ENCODE data around the gene KIAA2012.
"Not testable (repeated sequence)": the region's sequence is repeated elsewhere in the genome, so short reads cannot be mapped to it uniquely, and the experiment has no call there.

Gene KIAA2012

GRCh38 chr2:202204855-202205254 is 131.8 kb downstream of the KIAA2012 start:
- Histone ChIP-seq H3K9me3 (ENCODE audit: control insufficient read depth, low read length) (no peaks in the 10 kb centered on the region), H3K4me1 (ENCODE audit: control insufficient read depth, insufficient read depth, low read length) (no peaks in the 10 kb centered on the region), H3K27me3 (replicated peaks; ENCODE audit: control insufficient read depth, insufficient read depth, low read length) (no peaks in the 10 kb centered on the region), H3K4me3 (ENCODE audit: low read length) (no peak overlapping the region), H3K9ac (ENCODE audit: low read length) (no peak overlapping the region), H3K36me3 (ENCODE audit: control insufficient read depth, insufficient read depth, low read length, severe bottlenecking) (peaks cover 34% of the 10 kb centered on the region)
- DNase-seq (ENCODE audit: low read depth): no peak

- no peaks in the 10 kb centered on the region for H3K4me1 ChIP-seq (ENCODE audit: control insufficient read depth, insufficient read depth, low read length)
- H3K9me3 ChIP-seq (ENCODE audit: control insufficient read depth, low read length): no peaks in the 10 kb centered on the region
- H3K36me3 ChIP-seq (ENCODE audit: control insufficient read depth, insufficient read depth, low read length, severe bottlenecking): peaks cover 45% of the 10 kb centered on the region
- no peaks in the 10 kb centered on the region for H3K27me3 ChIP-seq (replicated peaks; ENCODE audit: control insufficient read depth, insufficient read depth, low read length)
- H3K4me3 ChIP-seq (ENCODE audit: low read length): no peak overlapping the region
- H3K9ac ChIP-seq (ENCODE audit: low read length): no peak overlapping the region
- DNase-seq (ENCODE audit: low read depth): no peak
Observed at GRCh38 chr2:202208526-202208925, 135.5 kb downstream of the KIAA2012 start.

GRCh38 chr2:202215179-202215578 is 142.1 kb downstream of the KIAA2012 start:
- Histone ChIP-seq H3K9me3 (ENCODE audit: control insufficient read depth, low read length) (no peaks in the 10 kb centered on the region), H3K27me3 (replicated peaks; ENCODE audit: control insufficient read depth, insufficient read depth, low read length) (no peaks in the 10 kb centered on the region), H3K36me3 (ENCODE audit: control insufficient read depth, insufficient read depth, low read length, severe bottlenecking) (peaks cover 34% of the 10 kb centered on the region), H3K4me3 (ENCODE audit: low read length) (no peak overlapping the region), H3K9ac (ENCODE audit: low read length) (no peak overlapping the region), H3K4me1 (ENCODE audit: control insufficient read depth, insufficient read depth, low read length) (peaks cover 6% of the 10 kb centered on the region)
- peak; percentile 21 for DNase-seq (ENCODE audit: low read depth)

- Histone ChIP-seq H3K9ac (ENCODE audit: low read length) (no peak overlapping the region), H3K27me3 (replicated peaks; ENCODE audit: control insufficient read depth, insufficient read depth, low read length) (no peaks in the 10 kb centered on the region), H3K9me3 (ENCODE audit: control insufficient read depth, low read length) (no peaks in the 10 kb centered on the region), H3K4me3 (ENCODE audit: low read length) (no peak overlapping the region), H3K36me3 (ENCODE audit: control insufficient read depth, insufficient read depth, low read length, severe bottlenecking) (peaks cover 17% of the 10 kb centered on the region), H3K4me1 (ENCODE audit: control insufficient read depth, insufficient read depth, low read length) (peaks cover 6% of the 10 kb centered on the region)
- peak; percentile 29 for DNase-seq (ENCODE audit: low read depth)
Observed at GRCh38 chr2:202221873-202222272, 148.8 kb downstream of the KIAA2012 start.

- DNase-seq (ENCODE audit: low read depth): peak; percentile 80
- H3K36me3 ChIP-seq (ENCODE audit: control insufficient read depth, insufficient read depth, low read length, severe bottlenecking): no peaks in the 10 kb centered on the region
- no peaks in the 10 kb centered on the region for H3K9me3 ChIP-seq (ENCODE audit: control insufficient read depth, low read length)
- H3K27me3 ChIP-seq (replicated peaks; ENCODE audit: control insufficient read depth, insufficient read depth, low read length): no peaks in the 10 kb centered on the region
- peak overlapping the region; percentile 97 for H3K4me3 ChIP-seq (ENCODE audit: low read length)
- peak overlapping the region; percentile 90 for H3K9ac ChIP-seq (ENCODE audit: low read length)
- H3K4me1 ChIP-seq (ENCODE audit: control insufficient read depth, insufficient read depth, low read length): peaks cover 12% of the 10 kb centered on the region
Observed at GRCh38 chr2:202237787-202238233, 164.8 kb downstream of the KIAA2012 start.

- peak; percentile 95 for DNase-seq (ENCODE audit: low read depth)
- H3K4me1 ChIP-seq (ENCODE audit: control insufficient read depth, insufficient read depth, low read length): peaks cover 8% of the 10 kb centered on the region
- H3K4me3 ChIP-seq (ENCODE audit: low read length): peak within 1 kb of the TSS; percentile 97
- H3K27me3 ChIP-seq (replicated peaks; ENCODE audit: control insufficient read depth, insufficient read depth, low read length): no peaks in the 10 kb centered on the region
- peak within 1 kb of the TSS; percentile 90 for H3K9ac ChIP-seq (ENCODE audit: low read length)
- H3K36me3 ChIP-seq (ENCODE audit: control insufficient read depth, insufficient read depth, low read length, severe bottlenecking): no peaks in the 10 kb centered on the region
- H3K9me3 ChIP-seq (ENCODE audit: control insufficient read depth, low read length): no peaks in the 10 kb centered on the region
Observed at GRCh38 chr2:202238234-202239197, 165.5 kb downstream of the KIAA2012 start, which contains the start of gene SUMO1. Gene SUMO1, minus strand, starts transcription at chr2:202238597. Its CDS starts 146 bp downstream, at chr2:202238451.

- DNase-seq (ENCODE audit: low read depth); H3K36me3 ChIP-seq (ENCODE audit: control insufficient read depth, insufficient read depth, low read length, severe bottlenecking); H3K9me3 ChIP-seq (ENCODE audit: control insufficient read depth, low read length); H3K27me3 ChIP-seq (replicated peaks; ENCODE audit: control insufficient read depth, insufficient read depth, low read length); H3K9ac ChIP-seq (ENCODE audit: low read length); H3K4me3 ChIP-seq (ENCODE audit: low read length); H3K4me1 ChIP-seq (ENCODE audit: control insufficient read depth, insufficient read depth, low read length): not testable (repeated sequence)
Observed at GRCh38 chr2:202247710-202248109, 174.7 kb downstream of the KIAA2012 start.

GRCh38 chr2:202249521-202250253 is 176.6 kb downstream of the KIAA2012 start:
- no peaks in the 10 kb centered on the region for H3K4me1 ChIP-seq (ENCODE audit: control insufficient read depth, insufficient read depth, low read length)
- no peaks in the 10 kb centered on the region for H3K27me3 ChIP-seq (replicated peaks; ENCODE audit: control insufficient read depth, insufficient read depth, low read length)
- DNase-seq (ENCODE audit: low read depth): no peak
- no peaks in the 10 kb centered on the region for H3K36me3 ChIP-seq (ENCODE audit: control insufficient read depth, insufficient read depth, low read length, severe bottlenecking)
- H3K9ac ChIP-seq (ENCODE audit: low read length): no peak overlapping the region
- H3K4me3 ChIP-seq (ENCODE audit: low read length): no peak overlapping the region
- H3K9me3 ChIP-seq (ENCODE audit: control insufficient read depth, low read length): no peaks in the 10 kb centered on the region

- Histone ChIP-seq H3K4me1 (ENCODE audit: control insufficient read depth, insufficient read depth, low read length) (no peaks in the 10 kb centered on the region), H3K4me3 (ENCODE audit: low read length) (no peak overlapping the region), H3K9ac (ENCODE audit: low read length) (no peak overlapping the region), H3K27me3 (replicated peaks; ENCODE audit: control insufficient read depth, insufficient read depth, low read length) (no peaks in the 10 kb centered on the region), H3K36me3 (ENCODE audit: control insufficient read depth, insufficient read depth, low read length, severe bottlenecking) (no peaks in the 10 kb centered on the region), H3K9me3 (ENCODE audit: control insufficient read depth, low read length) (no peaks in the 10 kb centered on the region)
- no peak for DNase-seq (ENCODE audit: low read depth)
Observed at GRCh38 chr2:202251494-202251893, 178.4 kb downstream of the KIAA2012 start.

Measured in adipocyte (in vitro differentiated cells).